ENCODE results near the gene MTFMT.
"Not testable (repeated sequence)": the region's sequence is repeated elsewhere in the genome, so short reads cannot be mapped to it uniquely, and the experiment has no call there.

The MTFMT gene

GRCh38 chr15:65028921-65029735, at the start of gene MTFMT:
Gene MTFMT (minus strand): TSS chr15:65029639. CDS start chr15:65029613, 26 bp downstream.
- no peak for FAIRE-seq

GRCh38 chr15:65077981-65078352, 48.5 kb upstream of the MTFMT start:
- FAIRE-seq: no peak

GRCh38 chr15:65077291-65077980, 48.0 kb upstream of the MTFMT start:
- FAIRE-seq: no peak

GRCh38 chr15:65076486-65077290, 47.2 kb upstream of the MTFMT start, which contains the start of gene KBTBD13:
Gene KBTBD13 (plus strand): TSS chr15:65076746. CDS start chr15:65076816, 70 bp downstream.
- FAIRE-seq: no peak

GRCh38 chr15:65075607-65076395, 46.4 kb upstream of the MTFMT start:
- FAIRE-seq: not testable (repeated sequence)

GRCh38 chr15:65074946-65075345, 45.5 kb upstream of the MTFMT start:
- not testable (repeated sequence) for FAIRE-seq

- FAIRE-seq: no peak
Observed at GRCh38 chr15:65072617-65073016, 43.2 kb upstream of the MTFMT start.

GRCh38 chr15:65072027-65072426, 42.6 kb upstream of the MTFMT start:
- FAIRE-seq: no peak

GRCh38 chr15:65071381-65071811, 42.0 kb upstream of the MTFMT start:
- FAIRE-seq: no peak

- no peak for FAIRE-seq
Observed at GRCh38 chr15:65069779-65070546, 40.5 kb upstream of the MTFMT start.

- peak; percentile 89 for FAIRE-seq
Observed at GRCh38 chr15:65069179-65069578, 39.7 kb upstream of the MTFMT start.

- no peak for FAIRE-seq
Observed at GRCh38 chr15:65068403-65068788, 39.0 kb upstream of the MTFMT start.

GRCh38 chr15:65067645-65068402, 38.4 kb upstream of the MTFMT start, which contains the start of gene RASL12:
Gene RASL12 (minus strand): TSS chr15:65067991. CDS start chr15:65067835, 156 bp downstream.
- no peak for FAIRE-seq

GRCh38 chr15:65067317-65067644, 37.8 kb upstream of the MTFMT start:
- FAIRE-seq: no peak

- FAIRE-seq: no peak
Observed at GRCh38 chr15:65066635-65067316, 37.3 kb upstream of the MTFMT start.

- no peak for FAIRE-seq
Observed at GRCh38 chr15:65066001-65066634, 36.7 kb upstream of the MTFMT start.

- FAIRE-seq: no peak
Observed at GRCh38 chr15:65062726-65063125, 33.3 kb upstream of the MTFMT start.

- FAIRE-seq: no peak
Observed at GRCh38 chr15:65062061-65062460, 32.6 kb upstream of the MTFMT start.

GRCh38 chr15:65060641-65061397, 31.4 kb upstream of the MTFMT start:
- FAIRE-seq: no peak

All from endometrium (tissue), 2 donors.